Measurements from ENCODE around the gene SIVA1.

The SIVA1 gene, protein sequence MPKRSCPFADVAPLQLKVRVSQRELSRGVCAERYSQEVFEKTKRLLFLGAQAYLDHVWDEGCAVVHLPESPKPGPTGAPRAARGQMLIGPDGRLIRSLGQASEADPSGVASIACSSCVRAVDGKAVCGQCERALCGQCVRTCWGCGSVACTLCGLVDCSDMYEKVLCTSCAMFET

DNA sequence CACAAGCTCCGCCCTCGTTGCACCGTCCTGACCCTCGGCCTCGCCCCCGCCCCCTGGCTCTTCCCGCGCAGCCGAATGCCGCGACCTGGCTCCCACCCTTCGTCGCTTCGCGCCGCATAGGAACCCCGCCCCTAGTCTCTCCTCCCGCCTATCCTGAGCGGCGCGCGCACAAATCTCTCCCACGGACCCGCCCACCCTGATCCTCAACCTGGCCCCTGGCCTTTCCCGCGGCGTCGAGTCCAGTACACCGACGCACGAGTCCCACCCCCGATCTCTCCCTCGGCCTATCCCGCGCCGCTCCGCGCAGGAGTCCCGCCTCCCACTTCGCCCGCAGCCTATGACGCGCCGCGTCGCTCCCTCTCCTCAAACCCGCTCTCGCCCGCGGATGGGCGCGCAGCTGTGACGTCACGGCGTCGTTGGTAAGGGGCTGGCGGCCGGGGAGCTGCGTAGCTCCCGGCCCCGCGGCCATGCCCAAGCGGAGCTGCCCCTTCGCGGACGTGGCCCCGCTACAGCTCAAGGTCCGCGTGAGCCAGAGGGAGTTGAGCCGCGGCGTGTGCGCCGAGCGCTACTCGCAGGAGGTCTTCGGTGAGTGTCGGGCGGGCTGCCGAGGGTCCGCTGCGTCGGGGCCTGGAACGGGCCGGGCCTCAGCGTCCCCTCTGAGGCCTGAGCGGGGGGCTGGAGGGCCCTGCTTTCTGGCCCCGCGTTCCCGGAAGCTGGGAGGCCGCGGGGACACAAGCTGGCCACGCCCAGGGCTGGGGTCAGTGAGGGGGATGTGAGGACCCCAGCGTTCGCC lies at the start of gene SIVA1:
SIVA1 (plus strand) TSS at position 413 of the 793 bp plus-strand sequence; CDS start at position 468, 55 bp downstream.
- peak; percentile 100 for DNase-seq

DNA sequence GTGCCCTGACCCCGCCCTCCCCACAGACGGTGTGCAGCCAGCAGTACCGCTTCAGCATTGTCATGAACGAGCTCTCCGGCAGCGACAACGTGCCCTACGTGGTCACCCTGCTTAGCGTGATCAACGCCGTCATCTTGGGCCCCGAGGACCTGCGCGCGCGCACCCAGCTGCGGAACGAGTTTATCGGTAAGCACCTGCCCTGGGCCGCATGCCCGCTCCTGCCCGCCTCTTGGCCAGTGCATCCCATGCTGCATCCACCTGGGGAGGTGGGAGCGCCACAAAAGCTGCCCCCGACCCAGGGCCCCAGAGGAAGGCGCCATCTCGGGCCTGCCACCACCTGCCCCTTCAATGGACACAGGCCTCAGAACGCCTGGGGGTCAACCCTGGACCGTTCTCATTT lies 49.7 kb upstream of the SIVA1 start:
- no peak for DNase-seq

DNA sequence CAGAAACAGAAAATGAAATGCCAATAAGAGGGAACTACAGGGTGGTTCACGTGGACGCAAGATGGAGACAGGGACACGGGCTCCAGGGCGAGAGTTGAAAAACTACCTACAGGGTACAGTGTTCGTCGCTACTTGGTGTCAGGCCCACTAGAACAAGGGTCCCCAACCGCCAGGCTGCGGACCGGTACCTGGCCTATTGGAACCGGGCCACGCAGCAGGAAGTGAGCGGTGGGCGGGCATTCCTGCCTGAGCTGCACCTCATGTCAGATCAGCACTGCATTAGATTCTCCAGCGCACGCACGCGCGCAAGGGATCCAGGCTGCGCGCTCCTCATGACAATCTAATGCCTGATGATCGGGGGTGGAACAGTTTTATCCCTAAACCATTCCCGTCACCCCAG lies 48.7 kb upstream of the SIVA1 start:
- DNase-seq, result no peak

DNA sequence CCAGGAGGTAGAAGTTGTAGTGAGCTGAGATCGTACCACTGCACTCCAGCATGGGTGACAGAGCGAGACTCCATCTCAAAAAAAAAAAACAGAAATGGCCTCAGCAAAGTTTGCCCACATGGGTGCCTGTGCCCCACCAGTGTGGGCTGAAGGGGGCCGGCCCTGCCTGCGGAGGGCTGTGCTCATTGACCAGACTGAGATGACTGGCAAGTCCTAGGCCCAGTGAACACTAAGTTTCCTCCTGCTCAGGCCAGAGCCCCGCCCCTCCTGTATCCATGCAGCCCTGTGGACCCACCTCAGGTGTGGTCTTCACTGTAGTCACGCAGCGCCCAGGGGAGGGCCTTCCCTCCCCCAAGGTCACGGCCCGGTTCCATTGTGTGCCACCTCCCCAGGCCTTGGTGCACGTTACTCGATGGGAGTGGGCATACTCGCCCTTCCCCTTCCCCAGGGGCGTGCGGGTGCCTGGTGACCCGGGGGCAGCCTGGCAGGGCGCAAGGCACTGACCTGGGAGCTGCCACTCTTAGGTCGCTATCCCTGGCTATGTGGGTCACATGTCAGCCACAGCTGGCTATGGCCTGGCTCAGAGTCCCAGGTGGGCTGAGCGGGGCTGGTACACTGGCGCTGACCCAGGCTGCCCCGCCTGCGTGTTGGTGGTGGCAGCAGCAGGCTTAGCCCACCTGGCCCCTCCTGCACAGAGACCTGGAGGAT lies 47.5 kb upstream of the SIVA1 start:
- no peak for DNase-seq

DNA sequence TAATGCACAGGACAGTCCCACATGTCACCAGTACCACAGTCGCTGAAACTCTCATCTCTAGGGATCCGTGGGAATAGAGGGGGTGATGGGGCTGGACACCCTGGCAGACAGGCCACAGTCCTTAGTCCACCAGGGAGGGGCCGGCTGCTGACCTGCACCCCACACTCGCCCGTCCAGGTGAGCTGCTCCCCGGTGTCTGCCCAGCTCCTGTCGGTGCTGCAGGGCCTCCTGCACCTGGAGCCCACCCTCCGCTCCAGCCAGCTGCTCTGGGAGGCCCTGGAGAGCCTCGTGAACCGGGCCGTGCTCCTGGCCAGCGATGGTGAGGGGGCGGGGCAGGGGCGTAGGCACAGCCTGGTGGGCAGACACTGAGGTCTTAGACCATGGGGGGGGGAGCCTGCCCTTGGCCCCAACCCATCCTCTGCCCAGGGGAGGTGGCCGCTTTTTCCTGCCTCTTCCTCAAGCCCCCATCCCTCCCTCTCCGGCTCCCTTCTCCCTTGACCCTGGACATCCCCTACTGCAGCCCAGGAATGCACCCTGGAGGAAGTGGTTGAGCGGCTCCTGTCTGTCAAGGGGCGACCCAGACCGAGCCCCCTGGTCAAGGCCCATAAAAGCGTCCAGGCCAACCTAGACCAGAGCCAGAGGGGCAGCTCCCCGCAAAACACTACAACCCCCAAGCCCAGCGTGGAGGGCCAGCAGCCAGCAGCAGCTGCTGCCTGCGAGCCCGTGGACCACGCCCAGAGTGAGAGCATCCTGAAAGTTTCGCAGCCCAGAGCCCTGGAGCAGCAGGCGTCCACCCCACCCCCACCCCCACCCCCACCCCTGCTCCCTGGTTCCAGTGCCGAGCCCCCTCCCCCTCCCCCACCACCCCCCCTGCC lies 46.0 kb upstream of the SIVA1 start:
- DNase-seq, result no peak

DNA sequence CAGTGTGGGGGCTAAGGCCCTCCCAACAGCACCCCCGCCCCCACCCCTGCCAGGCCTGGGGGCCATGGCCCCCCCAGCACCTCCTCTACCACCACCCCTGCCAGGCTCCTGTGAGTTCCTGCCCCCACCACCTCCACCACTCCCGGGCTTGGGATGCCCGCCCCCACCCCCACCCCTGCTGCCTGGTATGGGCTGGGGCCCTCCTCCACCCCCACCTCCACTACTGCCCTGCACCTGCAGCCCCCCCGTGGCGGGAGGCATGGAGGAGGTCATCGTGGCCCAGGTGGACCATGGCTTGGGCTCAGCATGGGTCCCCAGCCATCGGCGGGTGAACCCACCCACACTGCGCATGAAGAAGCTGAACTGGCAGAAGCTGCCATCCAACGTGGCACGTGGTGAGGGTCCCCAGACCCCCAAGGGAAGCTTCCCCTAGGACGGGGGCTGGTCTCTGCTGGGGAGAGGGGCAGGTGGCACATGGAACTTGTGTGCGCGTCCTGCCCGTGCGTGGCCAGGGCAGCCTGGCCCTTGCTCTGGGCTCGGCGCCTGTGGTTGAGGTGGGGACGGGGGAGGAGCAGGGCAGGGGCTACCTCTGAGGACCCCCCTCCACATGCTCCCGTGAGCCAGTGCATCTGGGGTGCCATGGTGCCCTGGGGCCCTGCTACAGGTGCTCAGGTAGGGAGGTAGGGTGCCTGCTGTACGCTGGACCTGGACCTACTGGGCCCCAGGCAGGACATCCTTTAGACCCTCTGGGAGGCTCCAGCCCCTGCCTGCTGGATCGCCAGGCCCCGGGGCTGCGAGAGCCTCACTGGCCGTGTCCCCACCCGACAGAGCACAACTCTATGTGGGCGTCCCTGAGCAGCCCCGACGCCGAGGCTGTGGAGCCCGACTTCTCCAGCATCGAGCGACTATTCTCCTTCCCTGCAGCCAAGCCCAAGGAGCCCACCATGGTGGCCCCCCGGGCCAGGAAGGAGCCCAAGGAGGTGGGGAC lies 45.0 kb upstream of the SIVA1 start:
- DNase-seq, result no peak

DNA sequence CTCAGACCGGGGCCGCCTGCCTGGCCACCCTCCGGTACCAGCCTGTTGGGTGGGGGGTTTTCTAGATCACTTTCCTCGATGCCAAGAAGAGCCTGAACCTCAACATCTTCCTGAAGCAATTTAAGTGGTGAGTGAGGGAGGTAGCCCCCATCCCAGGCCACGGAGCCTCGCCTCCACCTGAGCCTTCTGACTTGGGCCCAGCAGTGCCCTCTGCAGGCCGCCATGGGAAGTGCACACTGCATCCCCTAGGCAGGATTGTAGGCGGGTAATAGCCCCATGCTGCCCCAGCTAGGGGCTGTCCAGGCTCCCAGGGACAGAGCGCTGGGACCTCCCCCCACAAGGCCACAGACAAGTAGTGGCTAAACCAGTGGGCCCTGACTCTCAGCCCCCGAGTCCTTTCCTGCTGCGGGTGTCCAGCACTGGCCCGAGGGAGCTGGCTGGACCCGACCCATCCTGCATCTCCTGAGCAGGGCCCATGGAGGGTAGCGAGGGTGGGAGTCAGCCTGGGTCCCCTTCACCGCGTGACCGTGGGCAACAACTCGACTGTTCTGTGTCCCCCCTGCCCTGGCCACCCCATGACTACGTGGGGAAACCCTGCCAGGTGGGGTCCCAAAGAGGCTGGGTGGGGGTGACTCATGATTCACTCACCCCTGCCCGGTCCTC lies 44.2 kb upstream of the SIVA1 start:
- DNase-seq, result peak; percentile 8

DNA sequence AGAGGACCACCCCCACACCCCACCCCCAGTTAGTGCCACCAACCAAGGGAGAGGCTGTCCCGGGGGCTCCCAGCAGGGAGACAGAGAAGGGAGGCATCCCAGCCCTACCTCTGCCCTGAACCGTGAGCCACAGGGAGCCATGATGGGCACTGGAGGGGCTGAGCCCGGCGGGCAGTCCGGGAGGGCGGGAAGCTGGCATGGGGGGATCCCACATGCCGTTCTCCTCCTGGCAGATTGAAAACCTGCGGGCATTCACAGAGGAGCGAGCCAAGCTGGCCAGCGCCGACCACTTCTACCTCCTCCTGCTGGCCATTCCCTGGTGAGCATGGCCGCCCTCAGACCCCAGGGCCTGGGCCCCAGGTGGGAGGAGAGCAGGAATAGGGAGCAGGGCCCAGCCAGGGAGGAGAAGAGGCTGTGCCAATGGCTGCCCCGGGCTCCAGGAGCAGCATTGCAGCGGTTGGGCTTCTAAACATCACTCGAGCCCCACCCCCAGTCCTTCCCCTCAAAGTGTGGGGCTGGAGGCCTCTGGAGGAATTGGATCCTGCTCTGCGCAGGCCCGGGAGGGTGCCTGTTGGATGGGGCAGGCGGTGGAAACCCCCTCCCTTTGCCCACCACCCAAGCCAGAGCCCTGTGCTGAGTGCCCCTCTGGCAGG lies 43.4 kb upstream of the SIVA1 start:
- DNase-seq, result no peak

DNA sequence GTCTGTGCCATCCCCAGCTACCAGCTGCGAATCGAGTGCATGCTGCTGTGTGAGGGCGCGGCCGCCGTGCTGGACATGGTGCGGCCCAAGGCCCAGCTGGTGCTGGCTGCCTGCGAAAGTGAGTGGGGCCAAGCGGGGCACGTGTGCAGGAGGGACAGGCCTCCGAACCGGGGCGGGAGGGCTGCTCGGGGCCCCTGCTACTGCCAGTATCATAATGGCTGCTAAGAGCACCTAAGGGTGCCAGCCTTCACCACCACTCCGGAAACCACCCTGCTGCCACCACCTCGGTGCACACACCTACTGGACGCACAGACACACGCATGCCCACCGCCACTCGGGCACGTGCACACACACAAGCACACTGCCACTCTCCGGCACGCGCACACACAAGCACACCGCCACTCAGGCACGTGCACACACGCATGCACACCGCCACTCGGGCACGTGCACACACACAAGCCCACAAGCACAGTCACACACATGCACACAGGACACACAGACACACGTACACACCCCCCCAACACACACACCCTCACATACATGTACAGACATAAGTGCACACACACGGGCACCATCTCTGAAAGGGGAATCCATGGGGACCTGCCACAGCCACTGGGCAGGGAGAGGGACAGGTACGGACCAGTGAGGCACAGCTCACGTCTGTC lies 42.7 kb upstream of the SIVA1 start:
- no peak for DNase-seq

DNA sequence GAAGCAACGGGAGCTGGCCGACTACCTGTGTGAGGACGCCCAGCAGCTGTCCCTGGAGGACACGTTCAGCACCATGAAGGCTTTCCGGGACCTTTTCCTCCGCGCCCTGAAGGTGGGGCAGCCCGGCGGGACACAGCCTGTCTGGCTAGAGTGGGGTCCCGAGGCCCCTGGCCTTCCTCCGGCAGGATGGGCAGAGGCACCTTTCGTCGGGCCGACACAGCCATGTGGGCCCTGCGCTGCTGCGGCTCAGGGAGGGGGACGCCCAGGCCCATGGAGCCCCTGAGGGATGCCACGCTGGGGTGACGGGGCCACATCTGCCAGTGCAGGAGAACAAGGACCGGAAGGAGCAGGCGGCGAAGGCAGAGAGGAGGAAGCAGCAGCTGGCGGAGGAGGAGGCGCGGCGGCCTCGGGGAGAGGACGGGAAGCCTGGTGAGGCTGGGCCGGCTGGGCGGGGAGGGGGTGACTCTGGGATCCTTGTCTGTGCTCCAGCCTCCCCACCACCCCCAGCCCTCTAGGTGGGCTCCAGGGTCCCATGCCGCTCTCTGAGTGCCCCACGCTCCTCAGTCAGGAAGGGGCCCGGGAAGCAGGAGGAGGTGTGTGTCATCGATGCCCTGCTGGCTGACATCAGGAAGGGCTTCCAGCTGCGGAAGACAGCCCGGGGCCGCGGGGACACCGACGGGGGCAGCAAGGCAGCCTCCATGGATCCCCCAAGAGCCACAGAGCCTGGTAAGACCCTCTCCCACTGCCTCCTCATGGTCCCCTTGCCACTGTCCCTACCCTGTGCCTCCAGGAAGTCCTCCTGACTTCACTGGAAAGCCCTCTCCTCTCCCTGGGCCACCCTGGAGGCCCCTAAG lies 39.8 kb upstream of the SIVA1 start:
- DNase-seq, result no peak

DNA sequence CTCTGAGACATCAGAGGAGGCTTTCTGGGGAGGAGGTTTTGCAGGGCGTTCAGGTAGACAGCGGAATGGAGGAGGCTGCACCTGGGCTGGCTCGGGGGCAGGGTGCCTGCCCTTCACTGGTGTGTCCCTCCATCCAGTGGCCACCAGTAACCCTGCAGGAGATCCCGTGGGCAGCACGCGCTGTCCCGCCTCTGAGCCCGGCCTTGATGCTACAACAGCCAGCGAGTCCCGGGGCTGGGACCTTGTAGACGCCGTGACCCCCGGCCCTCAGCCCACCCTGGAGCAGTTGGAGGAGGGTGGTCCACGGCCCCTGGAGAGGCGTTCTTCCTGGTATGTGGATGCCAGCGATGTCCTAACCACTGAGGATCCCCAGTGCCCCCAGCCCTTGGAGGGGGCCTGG lies 38.9 kb upstream of the SIVA1 start:
- DNase-seq, result no peak

DNA sequence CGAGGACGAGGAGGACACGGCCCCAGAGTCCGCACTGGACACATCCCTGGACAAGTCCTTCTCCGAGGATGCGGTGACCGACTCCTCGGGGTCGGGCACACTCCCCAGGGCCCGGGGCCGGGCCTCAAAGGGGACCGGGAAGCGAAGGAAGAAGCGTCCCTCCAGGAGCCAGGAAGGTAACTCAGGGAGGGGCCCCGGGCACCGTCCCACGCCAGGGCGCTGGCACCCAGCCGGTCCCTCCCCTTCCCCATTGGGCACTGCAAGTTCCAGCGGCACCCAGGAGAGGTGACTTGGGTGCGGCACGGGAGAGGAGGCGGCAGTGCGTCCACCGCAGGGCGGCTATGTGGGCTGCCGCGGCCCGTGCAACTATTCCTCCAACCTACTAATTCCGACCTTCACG lies 38.3 kb upstream of the SIVA1 start:
- no peak for DNase-seq

DNA sequence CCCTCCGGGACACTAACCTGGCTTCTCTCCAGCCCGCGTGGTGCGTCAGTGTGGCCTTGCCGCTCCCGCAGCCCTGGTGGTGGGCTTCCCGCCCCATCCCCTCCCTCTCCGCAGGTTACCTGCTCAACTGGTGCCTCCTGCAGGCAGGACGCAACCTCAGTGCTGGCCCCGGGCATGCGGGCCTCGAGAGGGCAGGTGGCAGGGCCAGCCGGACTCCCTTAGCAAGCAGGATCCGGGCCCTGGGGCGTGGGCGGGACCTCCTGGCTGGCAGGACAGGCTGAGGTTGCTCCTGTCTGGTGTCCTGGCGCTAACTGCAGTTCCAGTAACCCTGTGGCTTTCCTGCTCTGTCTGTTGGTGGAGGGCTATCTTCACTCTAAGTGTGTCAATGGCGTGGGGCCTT lies 37.5 kb upstream of the SIVA1 start:
- no peak for DNase-seq

DNA sequence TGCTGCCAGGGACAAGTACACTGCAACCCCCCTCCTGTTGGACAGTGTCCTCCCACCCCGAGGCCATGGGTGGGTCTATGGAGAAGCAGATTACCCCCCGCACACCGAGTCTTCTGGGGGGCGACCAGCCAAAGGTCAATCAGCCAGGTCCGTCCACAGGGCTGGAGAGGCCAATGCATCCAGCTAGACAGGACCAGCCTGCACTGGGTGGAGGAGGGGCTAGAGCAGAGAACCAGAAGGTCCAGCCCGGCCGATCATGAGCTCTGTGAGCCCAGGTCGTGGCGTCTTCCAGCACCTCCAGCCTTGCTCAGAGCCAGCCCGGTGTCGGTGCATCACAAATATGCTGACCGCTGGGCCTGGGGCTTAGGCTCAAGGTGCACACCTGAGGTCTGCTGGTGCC lies 37.1 kb upstream of the SIVA1 start:
- DNase-seq, result no peak

DNA sequence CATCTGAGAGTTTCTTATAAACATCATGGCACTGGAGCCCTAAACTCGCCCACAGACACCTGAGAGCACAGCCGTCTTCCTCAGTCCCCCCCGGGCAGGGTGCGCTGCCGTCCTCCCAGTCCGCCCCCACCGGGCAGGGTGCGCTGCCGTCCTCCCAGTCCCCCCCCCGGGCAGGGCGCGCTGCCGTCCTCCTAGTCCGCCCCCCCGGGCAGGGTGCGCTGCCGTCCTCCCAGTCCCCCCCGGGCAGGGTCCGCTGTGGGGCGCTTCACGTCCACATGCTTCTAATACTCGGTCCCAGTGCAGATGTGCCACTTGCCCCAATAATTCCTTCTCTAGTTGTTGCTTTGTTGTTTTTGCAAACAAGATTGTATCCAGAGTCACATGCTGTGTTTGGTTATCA lies 35.8 kb upstream of the SIVA1 start:
- no peak for DNase-seq

DNA sequence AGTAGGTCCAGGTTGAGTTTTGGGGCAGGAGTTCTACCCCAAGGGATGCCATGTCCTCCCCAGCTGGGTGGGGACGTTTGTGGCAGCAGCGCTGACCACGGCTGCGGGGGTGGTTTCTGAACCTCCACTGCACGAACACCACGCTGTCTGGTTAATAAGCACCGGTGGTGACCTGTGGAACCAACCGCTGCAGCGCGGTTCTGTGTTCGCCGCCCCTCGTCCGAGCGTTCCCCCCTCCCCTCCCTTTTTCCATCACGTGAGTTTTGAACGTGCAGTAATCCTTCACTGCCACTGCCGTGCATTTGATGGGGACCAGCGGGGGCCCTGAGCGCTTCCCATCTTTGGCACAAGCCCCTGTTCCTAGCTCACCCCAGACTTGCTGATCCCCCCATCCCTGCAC lies 35.3 kb upstream of the SIVA1 start:
- peak; percentile 13 for DNase-seq

DNA sequence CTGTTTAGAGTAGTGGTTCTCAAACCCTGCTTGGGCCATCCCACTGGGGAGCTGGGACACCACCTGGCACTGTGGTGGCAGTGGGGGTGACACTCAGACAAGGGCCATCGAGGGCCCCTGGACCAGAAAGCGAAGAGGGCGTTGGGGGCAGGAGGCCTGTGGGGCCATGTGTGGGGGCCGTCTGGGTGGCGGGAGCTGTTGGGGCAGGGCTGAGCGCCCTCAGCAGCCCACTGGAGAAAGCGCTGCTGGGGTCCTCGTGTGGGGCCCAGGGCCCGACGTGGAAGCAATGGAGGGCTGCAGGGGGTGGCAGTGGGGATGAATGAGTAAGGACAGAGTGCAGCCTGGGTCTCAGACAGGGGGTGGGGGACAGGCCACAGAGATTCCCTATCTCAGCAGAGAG lies 34.8 kb upstream of the SIVA1 start:
- no peak for DNase-seq

DNA sequence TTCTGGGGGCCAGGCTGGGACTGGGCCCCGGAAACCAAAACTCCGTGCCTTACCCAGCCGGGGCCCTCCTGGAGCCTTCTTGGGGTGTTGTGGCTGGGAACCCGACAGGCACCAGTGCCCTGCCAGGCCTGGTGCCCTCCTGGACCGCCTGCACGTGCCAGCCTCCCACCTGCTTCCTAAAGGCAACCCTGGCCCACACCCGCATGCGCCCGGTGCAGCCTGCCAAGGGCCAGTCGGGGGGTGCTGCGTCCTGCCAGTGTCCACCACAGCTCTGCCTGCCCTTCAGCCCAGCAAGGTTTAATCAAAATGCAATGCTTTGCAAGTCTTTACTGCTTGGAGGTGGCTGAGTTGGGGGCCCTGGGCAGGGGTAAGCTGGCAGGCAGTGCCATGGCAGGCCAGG lies 34.1 kb upstream of the SIVA1 start:
- DNase-seq, result no peak

DNA sequence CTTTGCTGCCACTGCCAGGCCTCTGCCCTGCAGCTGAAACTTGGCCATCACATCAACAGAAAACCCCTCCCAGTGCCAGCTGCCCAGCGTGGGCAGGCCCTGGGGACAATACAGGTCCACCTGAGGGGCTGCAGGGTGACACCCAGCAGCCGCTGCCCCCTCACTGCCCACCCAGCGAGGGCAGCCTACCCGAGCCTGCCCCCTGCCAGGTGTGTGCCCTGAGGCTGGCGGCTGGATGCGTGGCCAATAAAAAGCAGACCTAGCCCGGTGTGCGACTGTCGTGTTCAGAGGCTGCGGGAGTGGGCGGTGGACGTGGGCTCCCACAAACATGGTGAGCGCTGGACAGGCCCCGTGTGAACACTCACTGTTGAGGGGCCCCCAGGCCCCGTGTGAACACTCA lies 33.6 kb upstream of the SIVA1 start:
- DNase-seq, result no peak

All from NCI-H2227 treated with DMSO at 0.1 percent for 48 hours (cell line).